Lung (tissue), 16 donors: ENCODE results near the gene GALNT6. TPM values are rescaled to one million over a fixed set of nuclear protein-coding genes. Genes with fewer than 3 reads are reported as not detected.
A peak's percentile ranks its signal among the peaks of the same experiment; 100 is the strongest.

Experiments used
- ATAC-seq: fragments of 200-7000 bp; cut with Tn5 transposase; one replicate; pipeline ENCODE4 v1.9.1; 2020; ENCODE audit warnings: moderate number of reproducible peaks; ENCODE audit not compliant: insufficient read depth, low FRiP score
- DNase-seq, 3 donors: peaks; one replicate each; pipeline ENCODE4 v3.0.0-alpha.2; 2013 to 2017
- H3K27ac ChIP-seq, 2 donors: one replicate each; pipeline ENCODE4 v1.5.1; 2013; ENCODE audit warnings: mild to moderate bottlenecking in 2 of 2, moderate library complexity in 2 of 2, control low read depth in 1 of 2, inconsistent platforms in 1 of 2, low read depth in 1 of 2, low read length in 1 of 2
- H3K27me3 ChIP-seq, 3 donors: one replicate each; pipeline ENCODE4 v1.5.1; 2013; ENCODE audit warnings: low read length in 2 of 3; ENCODE audit not compliant: control insufficient read depth in 3 of 3, insufficient read depth in 3 of 3
- H3K36me3 ChIP-seq, 4 donors: one replicate each; pipeline ENCODE4 v1.5.1; 2013; ENCODE audit warnings: low read length in 4 of 4, mild to moderate bottlenecking in 1 of 4, moderate library complexity in 1 of 4; ENCODE audit not compliant: control insufficient read depth in 4 of 4, insufficient read depth in 4 of 4
- H3K4me1 ChIP-seq, 5 donors: one replicate each; pipeline ENCODE4 v1.5.1; 2013; ENCODE audit warnings: low read length in 5 of 5, mild to moderate bottlenecking in 2 of 5, moderate library complexity in 1 of 5; ENCODE audit not compliant: control insufficient read depth in 5 of 5, insufficient read depth in 5 of 5
- H3K4me3 ChIP-seq: one replicate; pipeline ENCODE4 v1.5.1; 2013; ENCODE audit warnings: mild to moderate bottlenecking, control low read depth, moderate library complexity
- H3K9ac ChIP-seq, 2 donors: one replicate each; pipeline ENCODE4 v1.5.1; 2013; ENCODE audit warnings: low read length in 2 of 2, control low read depth in 1 of 2; ENCODE audit not compliant: insufficient read depth in 1 of 2
- H3K9me3 ChIP-seq, 4 donors: one replicate each; pipeline ENCODE4 v1.5.1; 2013; ENCODE audit warnings: low read length in 3 of 4, mild to moderate bottlenecking in 1 of 4, moderate library complexity in 1 of 4; ENCODE audit not compliant: control insufficient read depth in 4 of 4, insufficient read depth in 3 of 4
- WGBS, 2 donors: extraction: QIAGEN DNeasy Blood & Tissue Kit; methylation state at CpG; one replicate each; pipeline ENCODE4 v1.1.7; 2013; 5-methylcytosine and 5-hydroxymethylcytosine counted together
- long read RNA-seq, 5 donors: transcript quantifications; one replicate each; lab custom pipeline, GENCODE V29; 2026
- polyA plus RNA-seq, 2 donors: library from polyadenylated mRNA; stranded (reverse); fragments of 200-250 nt; gene quantifications; one replicate each; pipeline ENCODE4 v1.2.1, GENCODE V29; 2013
- total RNA-seq, 2 donors: library from RNA; depleted of rRNA in 1 of 2; stranded (reverse); fragments of >200 nt in 1 of 2; gene quantifications; one replicate each; pipeline ENCODE4 v1.2.1, GENCODE V29; 2014 to 2021
- TF ChIP-seq, protein P1 (sequence below): IDR thresholded peaks from 2 replicates; pipeline ENCODE4 v1.5.1; 2012; ENCODE audit warnings: mild to moderate bottlenecking; ENCODE audit errors: control extremely low read depth, extremely low read depth
- donor health status: control.
- donor health status: control.
- donor health status: Bipolar disorder and iron deficiency.
- donor health status: healthy.
- donor health status: DM: yes; HTN: yes; CAD: no.

The GALNT6 gene, protein sequence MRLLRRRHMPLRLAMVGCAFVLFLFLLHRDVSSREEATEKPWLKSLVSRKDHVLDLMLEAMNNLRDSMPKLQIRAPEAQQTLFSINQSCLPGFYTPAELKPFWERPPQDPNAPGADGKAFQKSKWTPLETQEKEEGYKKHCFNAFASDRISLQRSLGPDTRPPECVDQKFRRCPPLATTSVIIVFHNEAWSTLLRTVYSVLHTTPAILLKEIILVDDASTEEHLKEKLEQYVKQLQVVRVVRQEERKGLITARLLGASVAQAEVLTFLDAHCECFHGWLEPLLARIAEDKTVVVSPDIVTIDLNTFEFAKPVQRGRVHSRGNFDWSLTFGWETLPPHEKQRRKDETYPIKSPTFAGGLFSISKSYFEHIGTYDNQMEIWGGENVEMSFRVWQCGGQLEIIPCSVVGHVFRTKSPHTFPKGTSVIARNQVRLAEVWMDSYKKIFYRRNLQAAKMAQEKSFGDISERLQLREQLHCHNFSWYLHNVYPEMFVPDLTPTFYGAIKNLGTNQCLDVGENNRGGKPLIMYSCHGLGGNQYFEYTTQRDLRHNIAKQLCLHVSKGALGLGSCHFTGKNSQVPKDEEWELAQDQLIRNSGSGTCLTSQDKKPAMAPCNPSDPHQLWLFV
- 10 to 100 TPM in 1 of 2 donors, 1 to 10 TPM in 1; 7.4 to 36.0 TPM for total RNA-seq
- polyA plus RNA-seq = 10 to 100 TPM in 1 of 2 donors, 1 to 10 TPM in 1; 5.5 to 10.6 TPM
- long read RNA-seq, donor 1 = 0 reads
- long read RNA-seq, donor 2 = 0 reads
- long read RNA-seq, donor 3 = 0 reads
- long read RNA-seq, donor 4 = 0 reads
- long read RNA-seq, donor 5 = 0 reads

DNA sequence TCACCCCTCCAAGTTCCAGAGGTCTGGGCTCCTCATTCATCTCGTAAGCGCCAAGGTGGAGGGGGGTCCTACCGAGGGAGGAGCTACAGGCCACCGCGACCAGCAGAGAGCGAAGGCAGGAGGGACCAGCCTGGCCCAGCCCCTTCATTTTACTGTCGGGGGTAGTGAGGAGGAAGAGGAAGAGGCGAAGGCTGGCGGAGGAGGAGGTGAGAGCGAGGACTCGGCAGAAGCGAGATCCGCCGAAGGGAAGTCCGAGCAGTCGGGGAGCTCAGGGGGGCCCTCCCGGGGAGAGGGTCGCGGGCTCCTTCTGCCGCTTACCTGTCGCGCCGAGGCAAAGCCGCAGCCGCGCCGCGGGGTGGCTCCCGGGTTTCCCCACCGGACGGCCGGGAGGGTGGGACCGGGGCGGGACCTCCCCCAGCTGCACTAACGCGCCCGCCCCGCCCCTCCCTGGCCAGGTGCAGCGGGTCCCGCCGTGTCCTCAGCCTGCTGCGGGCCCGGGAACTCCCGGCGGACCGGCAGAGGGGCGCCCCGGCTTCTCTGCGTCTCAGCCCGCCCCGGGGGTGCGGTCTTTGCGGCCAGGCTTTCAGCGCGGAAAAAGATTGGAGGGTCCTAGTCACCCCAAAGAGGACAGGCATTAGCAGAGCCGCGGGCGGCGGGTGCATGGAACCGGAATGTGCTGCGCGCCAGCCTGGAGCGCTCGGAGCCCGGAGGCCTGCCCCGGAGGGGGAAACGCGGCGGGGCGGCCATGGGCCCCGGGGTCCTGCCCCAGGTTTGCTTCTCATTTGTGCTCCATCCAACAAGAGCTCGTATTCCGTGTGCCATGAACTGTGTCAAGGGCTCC, at the start of gene GALNT6:
Gene GALNT6 (minus strand): TSS at position 124 of the 841 bp plus-strand sequence. CDS start 11,625 bp downstream, outside the sequence.
- no peaks in the 10 kb centered on the region for H3K36me3 ChIP-seq
- peaks cover 0 to 14% (median 13%) of the 10 kb centered on the region in 3 donors for H3K27me3 ChIP-seq
- H3K9me3 ChIP-seq = no peaks in the 10 kb centered on the region
- ATAC-seq (peak; percentile 42), DNase-seq (peak in 2 of 3 donors; percentile 37 to 55)
- no peak within 1 kb of the TSS for H3K9ac ChIP-seq
- peaks cover 0 to 27% (median 13%) of the 10 kb centered on the region in 5 donors for H3K4me1 ChIP-seq
- WGBS, 2 donors = 0 to 1% methylated on average over 56 to 73 of the region's 73 CpGs
- H3K27ac ChIP-seq = peak within 1 kb of the TSS in 1 of 2 donors; percentile 44
- TF ChIP-seq, protein P1, sequence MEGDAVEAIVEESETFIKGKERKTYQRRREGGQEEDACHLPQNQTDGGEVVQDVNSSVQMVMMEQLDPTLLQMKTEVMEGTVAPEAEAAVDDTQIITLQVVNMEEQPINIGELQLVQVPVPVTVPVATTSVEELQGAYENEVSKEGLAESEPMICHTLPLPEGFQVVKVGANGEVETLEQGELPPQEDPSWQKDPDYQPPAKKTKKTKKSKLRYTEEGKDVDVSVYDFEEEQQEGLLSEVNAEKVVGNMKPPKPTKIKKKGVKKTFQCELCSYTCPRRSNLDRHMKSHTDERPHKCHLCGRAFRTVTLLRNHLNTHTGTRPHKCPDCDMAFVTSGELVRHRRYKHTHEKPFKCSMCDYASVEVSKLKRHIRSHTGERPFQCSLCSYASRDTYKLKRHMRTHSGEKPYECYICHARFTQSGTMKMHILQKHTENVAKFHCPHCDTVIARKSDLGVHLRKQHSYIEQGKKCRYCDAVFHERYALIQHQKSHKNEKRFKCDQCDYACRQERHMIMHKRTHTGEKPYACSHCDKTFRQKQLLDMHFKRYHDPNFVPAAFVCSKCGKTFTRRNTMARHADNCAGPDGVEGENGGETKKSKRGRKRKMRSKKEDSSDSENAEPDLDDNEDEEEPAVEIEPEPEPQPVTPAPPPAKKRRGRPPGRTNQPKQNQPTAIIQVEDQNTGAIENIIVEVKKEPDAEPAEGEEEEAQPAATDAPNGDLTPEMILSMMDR = no peak
- H3K4me3 ChIP-seq = peak within 1 kb of the TSS; percentile 40

DNA sequence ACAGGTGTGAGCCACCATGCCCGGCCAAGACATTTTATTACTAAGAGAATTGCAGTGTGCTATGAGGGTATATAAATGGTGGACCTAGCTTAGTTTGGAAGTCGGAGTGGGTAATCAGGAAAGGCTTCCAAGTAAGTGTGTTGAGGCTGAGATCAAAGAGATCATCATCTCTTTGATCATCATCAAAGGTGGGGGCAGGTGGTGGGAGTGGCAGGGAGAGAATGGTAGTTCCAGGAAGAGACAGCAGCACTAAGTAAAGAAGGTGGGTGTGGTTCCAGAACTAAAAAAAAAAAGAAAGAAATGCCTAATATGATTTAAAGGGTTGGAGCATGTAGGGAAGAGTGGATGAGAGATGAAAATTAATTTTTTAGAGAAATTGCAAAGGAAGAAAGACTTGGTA, 48.1 kb upstream of the GALNT6 start:
- no peak for DNase-seq
- WGBS, 2 donors = 91 to 99% methylated on average over 2 of the region's 2 CpGs
- no peak overlapping the region for H3K4me3 ChIP-seq
- no peak overlapping the region for H3K27ac ChIP-seq
- no peaks in the 10 kb centered on the region for H3K4me1 ChIP-seq
- ATAC-seq = no peak
- H3K36me3 ChIP-seq = no peaks in the 10 kb centered on the region
- TF ChIP-seq, protein P1 = no peak
- no peaks in the 10 kb centered on the region for H3K9me3 ChIP-seq
- no peak overlapping the region for H3K9ac ChIP-seq
- peaks cover 0 to 2% (median 0%) of the 10 kb centered on the region in 3 donors for H3K27me3 ChIP-seq

DNA sequence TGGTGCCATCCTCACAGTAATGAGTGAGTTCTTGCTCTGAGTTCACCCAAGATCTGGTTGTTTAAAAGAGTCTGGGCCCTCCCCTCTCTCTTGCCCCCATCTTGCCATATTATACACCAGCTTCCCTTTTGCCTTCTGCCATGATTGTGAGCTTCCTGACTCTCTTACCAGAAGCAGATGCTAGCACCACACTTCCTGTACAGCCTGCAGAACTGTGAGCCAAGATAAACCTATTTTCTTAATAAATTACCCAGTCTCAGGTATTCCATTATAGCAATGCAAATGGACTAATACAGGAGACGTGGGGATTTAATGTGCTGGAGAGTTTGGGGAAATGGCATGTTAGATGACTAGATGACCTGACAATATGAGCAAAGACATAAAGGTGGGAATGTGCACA, 46.2 kb upstream of the GALNT6 start:
- no peaks in the 10 kb centered on the region for H3K4me1 ChIP-seq
- H3K27me3 ChIP-seq = peaks cover 0 to 2% (median 0%) of the 10 kb centered on the region in 3 donors
- TF ChIP-seq, protein P1 = no peak
- H3K9me3 ChIP-seq = no peaks in the 10 kb centered on the region
- no peak for DNase-seq
- no peaks in the 10 kb centered on the region for H3K36me3 ChIP-seq
- no peak overlapping the region for H3K4me3 ChIP-seq
- H3K27ac ChIP-seq = no peak overlapping the region
- ATAC-seq = no peak
- H3K9ac ChIP-seq = no peak overlapping the region
- 22 to 54% methylated on average over 1 of the region's 1 CpG for whole genome bisulfite sequencing, 2 donors
